ENCODE measurements around the gene SPANXC. TPM values are rescaled to one million over a fixed set of nuclear protein-coding genes. Genes with fewer than 3 reads are reported as not detected.

Gene SPANXC
- total RNA-seq, 1 donor from 2014 or later = not detected

- Mint-ChIP-seq H3K27ac (no peak overlapping the region), H3K4me3 (no peak overlapping the region), H3K4me1 (no peaks in the 10 kb centered on the region), H3K27me3 (ENCODE audit: insufficient read depth, low read depth) (no peaks in the 10 kb centered on the region), H3K9me3 (peaks cover 9% of the 10 kb centered on the region), H3K36me3 (no peaks in the 10 kb centered on the region)
- H3K79me2 ChIP-seq (ENCODE audit: low read depth) = no peaks in the 10 kb centered on the region
- no peaks in the 10 kb centered on the region for H3K4me1 ChIP-seq
- H3K27ac ChIP-seq = no peak overlapping the region
- no peak overlapping the region for H3K9ac ChIP-seq
- no peaks in the 10 kb centered on the region for H3K9me3 ChIP-seq (ENCODE audit: low read depth)
- H3F3A ChIP-seq (ENCODE audit: low read depth) = no peaks in the 10 kb centered on the region
- H4K20me1 ChIP-seq (ENCODE audit: low read depth) = no peaks in the 10 kb centered on the region
- TF ChIP-seq CTCF (IDR thresholded peaks at IDR 0.05) = no peak
- TF ChIP-seq EZH2 (IDR thresholded peaks at IDR 0.05) = no peak
- no peak for TF ChIP-seq EZH2phosphoT487 (IDR thresholded peaks at IDR 0.05)
- H3K4me3 ChIP-seq = no peak overlapping the region
- H3K4me2 ChIP-seq = no peak overlapping the region
- DNase-seq (ENCODE audit: low spot score) = no peak
- no peaks in the 10 kb centered on the region for H3K27me3 ChIP-seq
- H3K36me3 ChIP-seq = no peaks in the 10 kb centered on the region
- no peak overlapping the region for H2AFZ ChIP-seq (replicated peaks)
Observed at GRCh38 chrX:141221611-141222010, 20.7 kb downstream of the SPANXC start.

DNA sequence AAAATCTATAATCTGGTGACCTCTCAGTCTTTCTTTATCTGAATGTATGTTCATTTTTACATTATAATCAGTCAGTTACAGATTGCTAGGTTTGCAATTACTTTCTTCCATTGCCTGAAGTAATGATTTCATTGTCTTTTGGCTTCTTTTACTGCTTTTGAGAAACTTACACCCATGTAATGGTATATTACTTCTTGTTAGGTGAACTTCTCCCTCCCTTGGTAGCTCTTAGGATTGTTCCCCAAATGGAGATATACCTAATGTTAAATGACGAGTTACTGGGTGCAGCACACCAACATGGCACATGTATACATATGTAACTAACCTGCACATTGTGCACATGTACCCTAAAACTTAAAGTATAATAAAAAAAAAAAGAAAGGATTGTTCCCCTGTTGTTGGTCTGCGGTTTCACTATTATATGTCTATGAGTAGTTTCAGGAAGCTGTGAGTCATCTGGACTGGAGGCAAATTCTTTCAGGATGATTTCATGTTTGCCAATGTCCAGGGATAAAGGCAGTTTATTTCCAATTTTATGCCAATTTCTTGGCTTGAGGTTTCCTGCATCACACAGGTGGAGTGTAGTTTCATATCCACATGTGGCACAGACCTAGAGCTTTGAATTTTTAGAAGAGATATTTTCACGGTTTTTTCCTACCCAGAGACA lies 21.8 kb downstream of the SPANXC start:
- no peaks in the 10 kb centered on the region for H3K27me3 Mint-ChIP-seq (ENCODE audit: insufficient read depth, low read depth)
- H3K4me1 Mint-ChIP-seq = no peaks in the 10 kb centered on the region
- H3K9ac ChIP-seq = no peak overlapping the region
- peaks cover 9% of the 10 kb centered on the region for H3K9me3 Mint-ChIP-seq
- H3K27ac ChIP-seq = no peak overlapping the region
- H3K4me3 ChIP-seq = no peak overlapping the region
- no peak overlapping the region for H3K4me3 Mint-ChIP-seq
- no peak for DNase-seq (ENCODE audit: low spot score)
- no peaks in the 10 kb centered on the region for H3K36me3 ChIP-seq
- H3F3A ChIP-seq (ENCODE audit: low read depth) = no peaks in the 10 kb centered on the region
- no peaks in the 10 kb centered on the region for H3K79me2 ChIP-seq (ENCODE audit: low read depth)
- H2AFZ ChIP-seq (replicated peaks) = no peak overlapping the region
- no peaks in the 10 kb centered on the region for H3K27me3 ChIP-seq
- no peaks in the 10 kb centered on the region for H3K9me3 ChIP-seq (ENCODE audit: low read depth)
- H3K36me3 Mint-ChIP-seq = no peaks in the 10 kb centered on the region
- no peak overlapping the region for H3K4me2 ChIP-seq
- H3K4me1 ChIP-seq = no peaks in the 10 kb centered on the region
- TF ChIP-seq EZH2phosphoT487 (IDR thresholded peaks at IDR 0.05) = no peak
- TF ChIP-seq CTCF (IDR thresholded peaks at IDR 0.05) = no peak
- TF ChIP-seq EZH2 (IDR thresholded peaks at IDR 0.05) = no peak
- no peak overlapping the region for H3K27ac Mint-ChIP-seq
- H4K20me1 ChIP-seq (ENCODE audit: low read depth) = no peaks in the 10 kb centered on the region

GRCh38 chrX:141214196-141214595 lies 28.1 kb downstream of the SPANXC start:
- no peaks in the 10 kb centered on the region for H3K4me1 ChIP-seq
- H4K20me1 ChIP-seq (ENCODE audit: low read depth) = no peaks in the 10 kb centered on the region
- Mint-ChIP-seq H3K27me3 (ENCODE audit: insufficient read depth, low read depth) (no peaks in the 10 kb centered on the region), H3K36me3 (no peaks in the 10 kb centered on the region), H3K4me1 (no peaks in the 10 kb centered on the region), H3K27ac (no peak overlapping the region), H3K9me3 (peaks cover 3% of the 10 kb centered on the region), H3K4me3 (no peak overlapping the region)
- no peaks in the 10 kb centered on the region for H3F3A ChIP-seq (ENCODE audit: low read depth)
- no peaks in the 10 kb centered on the region for H3K9me3 ChIP-seq (ENCODE audit: low read depth)
- H3K27me3 ChIP-seq = no peaks in the 10 kb centered on the region
- no peaks in the 10 kb centered on the region for H3K79me2 ChIP-seq (ENCODE audit: low read depth)
- TF ChIP-seq CTCF (IDR thresholded peaks at IDR 0.05) (no peak), EZH2phosphoT487 (IDR thresholded peaks at IDR 0.05) (no peak), EZH2 (IDR thresholded peaks at IDR 0.05) (no peak)
- H3K4me2 ChIP-seq = no peak overlapping the region
- no peaks in the 10 kb centered on the region for H3K36me3 ChIP-seq
- no peak overlapping the region for H3K4me3 ChIP-seq
- no peak for DNase-seq (ENCODE audit: low spot score)
- no peak overlapping the region for H3K27ac ChIP-seq
- no peak overlapping the region for H2AFZ ChIP-seq (replicated peaks)
- no peak overlapping the region for H3K9ac ChIP-seq
